ENCODE data around the gene PDE1A. TPM values are rescaled to one million over a fixed set of nuclear protein-coding genes. Genes with fewer than 3 reads are reported as not detected.

Gene PDE1A
- total RNA-seq, 1 experiment from 2014 or later: not detected

DNA sequence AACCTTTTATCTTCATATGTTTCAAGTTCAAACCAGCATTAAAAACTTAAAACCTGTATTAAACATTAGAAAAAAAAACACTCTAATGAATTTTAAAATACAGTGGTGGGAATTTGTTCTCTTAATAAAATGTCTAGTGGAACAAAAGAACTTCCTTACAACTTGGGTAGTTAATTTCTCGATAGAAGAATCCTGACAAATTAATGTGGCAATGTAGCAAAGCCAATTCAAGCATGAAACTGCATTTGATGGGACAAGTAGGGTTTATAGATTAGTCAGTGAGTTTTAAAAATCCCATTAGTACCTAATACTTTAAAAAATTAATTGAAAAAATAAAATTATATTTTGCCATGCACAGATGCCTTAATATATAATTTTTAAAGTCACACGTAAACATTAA, 59.4 kb downstream of the PDE1A start:
- Mint-ChIP-seq H3K27ac (ENCODE audit: unreplicated experiment) (no peak overlapping the region), H3K9me3 (ENCODE audit: unreplicated experiment) (no peaks in the 10 kb centered on the region), H3K27me3 (ENCODE audit: insufficient read depth, unreplicated experiment) (no peaks in the 10 kb centered on the region), H3K4me3 (ENCODE audit: unreplicated experiment) (no peak overlapping the region), H3K4me1 (ENCODE audit: low read depth, unreplicated experiment) (no peaks in the 10 kb centered on the region), H3K36me3 (ENCODE audit: insufficient read depth, unreplicated experiment) (no peaks in the 10 kb centered on the region)
- no peak overlapping the region for H3K4me3 ChIP-seq (ENCODE audit: low read depth, low read length)
- no peaks in the 10 kb centered on the region for H3K27me3 ChIP-seq (replicated peaks; ENCODE audit: control insufficient read depth, insufficient read depth, low read length)
- TF ChIP-seq, protein P1, sequence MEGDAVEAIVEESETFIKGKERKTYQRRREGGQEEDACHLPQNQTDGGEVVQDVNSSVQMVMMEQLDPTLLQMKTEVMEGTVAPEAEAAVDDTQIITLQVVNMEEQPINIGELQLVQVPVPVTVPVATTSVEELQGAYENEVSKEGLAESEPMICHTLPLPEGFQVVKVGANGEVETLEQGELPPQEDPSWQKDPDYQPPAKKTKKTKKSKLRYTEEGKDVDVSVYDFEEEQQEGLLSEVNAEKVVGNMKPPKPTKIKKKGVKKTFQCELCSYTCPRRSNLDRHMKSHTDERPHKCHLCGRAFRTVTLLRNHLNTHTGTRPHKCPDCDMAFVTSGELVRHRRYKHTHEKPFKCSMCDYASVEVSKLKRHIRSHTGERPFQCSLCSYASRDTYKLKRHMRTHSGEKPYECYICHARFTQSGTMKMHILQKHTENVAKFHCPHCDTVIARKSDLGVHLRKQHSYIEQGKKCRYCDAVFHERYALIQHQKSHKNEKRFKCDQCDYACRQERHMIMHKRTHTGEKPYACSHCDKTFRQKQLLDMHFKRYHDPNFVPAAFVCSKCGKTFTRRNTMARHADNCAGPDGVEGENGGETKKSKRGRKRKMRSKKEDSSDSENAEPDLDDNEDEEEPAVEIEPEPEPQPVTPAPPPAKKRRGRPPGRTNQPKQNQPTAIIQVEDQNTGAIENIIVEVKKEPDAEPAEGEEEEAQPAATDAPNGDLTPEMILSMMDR (IDR thresholded peaks at IDR 0.05; ENCODE audit: insufficient read depth in 1 of 2, low read depth in 1 of 2, low read length in 1 of 2, severe bottlenecking in 1 of 2, unreplicated experiment in 1 of 2): no peak
- BruUV-seq (replicated peaks): no TSS peak
- no peak for DNase-seq
- H3K4me1 ChIP-seq: peaks cover under 1% of the 10 kb centered on the region
- H3K36me3 ChIP-seq (ENCODE audit: control insufficient read depth, insufficient read depth, low read length): no peaks in the 10 kb centered on the region
- ChIA-PET POLR2A (no interaction called here), CTCF (no interaction called here)
- H3K9me3 ChIP-seq: peaks cover 3% of the 10 kb centered on the region; the same call in 1 of the 2 replicates
- intact Hi-C loops (cut with micrococcal nuclease; ENCODE audit: unreplicated experiment): no loop called here

DNA sequence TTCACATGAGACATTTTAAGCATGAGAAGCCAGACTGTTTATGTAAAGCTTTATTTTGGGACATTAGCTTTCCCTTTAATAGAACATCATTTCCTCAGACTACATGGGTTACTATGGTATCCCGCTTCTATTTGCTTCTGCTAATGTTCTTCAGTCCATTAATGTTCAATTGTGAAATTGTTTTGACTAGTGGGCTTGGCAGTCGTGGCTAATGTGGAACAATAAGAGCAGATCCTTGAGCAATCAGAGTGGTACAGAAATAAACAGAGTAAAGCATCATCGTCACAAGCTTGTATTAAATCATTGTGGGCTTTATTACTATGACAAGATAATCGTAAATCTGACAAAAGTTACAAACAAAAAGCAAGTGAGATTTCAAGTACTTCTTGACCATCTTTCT, 60.2 kb downstream of the PDE1A start:
- Mint-ChIP-seq H3K27me3 (ENCODE audit: insufficient read depth, unreplicated experiment) (no peaks in the 10 kb centered on the region), H3K4me3 (ENCODE audit: unreplicated experiment) (no peak overlapping the region), H3K4me1 (ENCODE audit: low read depth, unreplicated experiment) (no peaks in the 10 kb centered on the region), H3K36me3 (ENCODE audit: insufficient read depth, unreplicated experiment) (no peaks in the 10 kb centered on the region), H3K9me3 (ENCODE audit: unreplicated experiment) (no peaks in the 10 kb centered on the region), H3K27ac (ENCODE audit: unreplicated experiment) (no peak overlapping the region)
- H3K36me3 ChIP-seq (ENCODE audit: control insufficient read depth, insufficient read depth, low read length): no peaks in the 10 kb centered on the region
- H3K27me3 ChIP-seq (replicated peaks; ENCODE audit: control insufficient read depth, insufficient read depth, low read length): no peaks in the 10 kb centered on the region
- no peaks in the 10 kb centered on the region for H3K4me1 ChIP-seq
- ChIA-PET CTCF (no interaction called here), POLR2A (no interaction called here)
- DNase-seq: no peak
- no peak overlapping the region for H3K4me3 ChIP-seq (ENCODE audit: low read depth, low read length)
- intact Hi-C loops (cut with micrococcal nuclease; ENCODE audit: unreplicated experiment): no loop called here
- no TSS peak for BruUV-seq (replicated peaks)
- H3K9me3 ChIP-seq: no peaks in the 10 kb centered on the region
- TF ChIP-seq, protein P1 (IDR thresholded peaks at IDR 0.05; ENCODE audit: insufficient read depth in 1 of 2, low read depth in 1 of 2, low read length in 1 of 2, severe bottlenecking in 1 of 2, unreplicated experiment in 1 of 2): no peak

DNA sequence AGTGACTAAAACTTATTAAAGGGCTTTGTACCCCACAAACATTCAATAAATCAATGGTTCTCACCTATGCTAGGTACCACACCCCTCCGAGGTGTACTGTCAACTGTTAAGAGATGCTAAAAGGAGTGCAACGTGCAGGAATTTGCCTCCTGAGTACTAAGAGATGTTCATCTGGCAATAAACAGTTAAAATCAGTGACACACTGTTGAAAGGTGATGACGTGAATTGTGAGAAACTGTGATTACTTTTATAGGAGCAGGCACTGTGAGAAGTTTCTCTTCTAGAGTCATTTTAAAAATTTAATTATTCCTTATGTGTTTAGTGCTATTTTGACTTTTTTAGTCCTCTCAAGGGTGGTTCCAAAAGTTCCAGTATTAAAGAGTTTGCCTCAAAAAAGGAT, 61.0 kb downstream of the PDE1A start:
- Mint-ChIP-seq H3K27ac (ENCODE audit: unreplicated experiment) (no peak overlapping the region), H3K9me3 (ENCODE audit: unreplicated experiment) (no peaks in the 10 kb centered on the region)
- no peak overlapping the region for H3K4me3 ChIP-seq (ENCODE audit: low read depth, low read length)

More for the DNA sequence above, 61.0 kb downstream of the PDE1A start:
- Mint-ChIP-seq H3K36me3 (ENCODE audit: insufficient read depth, unreplicated experiment) (no peaks in the 10 kb centered on the region), H3K27me3 (ENCODE audit: insufficient read depth, unreplicated experiment) (no peaks in the 10 kb centered on the region), H3K4me3 (ENCODE audit: unreplicated experiment) (no peak overlapping the region), H3K4me1 (ENCODE audit: low read depth, unreplicated experiment) (no peaks in the 10 kb centered on the region)
- intact Hi-C loops (cut with micrococcal nuclease; ENCODE audit: unreplicated experiment): no loop called here
- no peaks in the 10 kb centered on the region for H3K36me3 ChIP-seq (ENCODE audit: control insufficient read depth, insufficient read depth, low read length)
- ChIA-PET POLR2A (no interaction called here), CTCF (no interaction called here)
- BruUV-seq (replicated peaks): no TSS peak
- H3K9me3 ChIP-seq: no peaks in the 10 kb centered on the region
- no peaks in the 10 kb centered on the region for H3K4me1 ChIP-seq
- no peaks in the 10 kb centered on the region for H3K27me3 ChIP-seq (replicated peaks; ENCODE audit: control insufficient read depth, insufficient read depth, low read length)
- DNase-seq: no peak
- TF ChIP-seq, protein P1 (IDR thresholded peaks at IDR 0.05; ENCODE audit: insufficient read depth in 1 of 2, low read depth in 1 of 2, low read length in 1 of 2, severe bottlenecking in 1 of 2, unreplicated experiment in 1 of 2): no peak
